ENCODE measurements around the gene DRC1.

DNA sequence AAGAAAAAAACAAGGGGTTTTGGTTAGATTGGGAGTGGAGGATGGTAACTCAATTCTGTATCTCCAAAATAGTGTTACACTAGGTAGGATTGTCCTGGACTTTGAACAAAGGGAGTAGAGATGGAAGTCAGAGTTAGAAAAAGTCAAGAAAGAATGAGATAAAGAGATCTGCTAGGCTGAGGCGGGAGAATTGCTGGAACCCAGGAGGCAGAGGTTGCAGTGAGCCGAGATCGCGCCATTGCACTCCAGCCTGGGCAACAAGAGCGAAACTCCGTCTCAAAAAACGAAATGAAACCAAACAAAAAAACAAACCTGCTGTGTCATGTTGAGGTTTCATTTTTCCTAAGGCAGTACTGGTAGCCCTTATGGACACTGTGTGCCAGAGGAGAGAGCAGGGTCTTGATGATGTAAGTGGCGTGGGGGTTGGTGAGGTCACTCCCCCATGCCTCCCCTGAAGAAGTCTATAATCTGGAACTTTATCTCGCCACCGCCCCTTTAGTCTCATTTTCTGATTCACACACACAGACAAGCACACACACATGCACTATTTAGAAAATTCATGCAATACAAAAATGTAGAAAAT, 10.5 kb downstream of the DRC1 start:
- TF ChIP-seq YY1 (IDR thresholded peaks at IDR 0.05; ENCODE audit: insufficient read depth, insufficient read length) = no peak
- TF ChIP-seq ZNF274 (IDR thresholded peaks at IDR 0.05; ENCODE audit: low read depth, low read length) = no peak

All from NT2/D1 (cell line).